GM21526 (cell line): Measurements from ENCODE around the gene PMM2.
"Not testable (repeated sequence)": the region's sequence is repeated elsewhere in the genome, so short reads cannot be mapped to it uniquely, and the experiment has no call there.

Experiments
- ATAC-seq: cut with Tn5 transposase; IDR thresholded peaks from one replicate; pipeline ENCODE4 v1.9.1; 2021; ENCODE audit warnings: moderate library complexity; ENCODE audit not compliant: unreplicated experiment, low FRiP score

The PMM2 gene

DNA sequence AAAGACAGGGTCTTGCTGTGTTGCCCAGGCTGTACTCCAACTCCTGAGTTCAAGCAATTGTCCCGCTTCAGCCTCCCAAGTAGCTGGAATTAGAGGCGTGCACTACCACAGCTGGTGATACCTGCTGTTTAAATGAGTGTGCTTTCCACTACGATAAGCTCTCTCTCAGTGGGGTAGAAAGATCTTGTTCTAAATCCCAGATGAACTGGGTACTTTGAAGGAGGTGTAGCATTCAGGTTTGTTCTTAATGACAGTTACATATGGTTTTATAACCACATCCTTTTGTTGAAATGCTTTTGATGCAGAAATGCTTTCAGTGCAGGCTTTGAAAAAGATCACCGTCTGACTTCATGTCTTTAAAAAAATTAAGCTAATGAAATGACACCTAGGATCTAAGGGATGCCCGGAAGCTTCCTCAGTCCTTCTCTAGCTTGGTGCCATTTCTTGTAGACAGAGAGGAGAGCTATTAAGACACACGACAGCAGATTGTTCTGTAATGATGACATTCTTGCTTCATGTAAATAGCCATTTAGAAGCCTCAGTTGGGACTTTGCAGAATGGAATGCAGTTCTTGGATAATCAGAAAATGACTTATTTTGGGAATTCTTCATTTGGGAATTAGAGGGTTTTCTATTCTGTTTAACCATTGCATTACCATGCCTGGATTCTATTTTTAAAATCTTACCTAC lies 19.5 kb downstream of the PMM2 start:
- ATAC-seq: no peak

DNA sequence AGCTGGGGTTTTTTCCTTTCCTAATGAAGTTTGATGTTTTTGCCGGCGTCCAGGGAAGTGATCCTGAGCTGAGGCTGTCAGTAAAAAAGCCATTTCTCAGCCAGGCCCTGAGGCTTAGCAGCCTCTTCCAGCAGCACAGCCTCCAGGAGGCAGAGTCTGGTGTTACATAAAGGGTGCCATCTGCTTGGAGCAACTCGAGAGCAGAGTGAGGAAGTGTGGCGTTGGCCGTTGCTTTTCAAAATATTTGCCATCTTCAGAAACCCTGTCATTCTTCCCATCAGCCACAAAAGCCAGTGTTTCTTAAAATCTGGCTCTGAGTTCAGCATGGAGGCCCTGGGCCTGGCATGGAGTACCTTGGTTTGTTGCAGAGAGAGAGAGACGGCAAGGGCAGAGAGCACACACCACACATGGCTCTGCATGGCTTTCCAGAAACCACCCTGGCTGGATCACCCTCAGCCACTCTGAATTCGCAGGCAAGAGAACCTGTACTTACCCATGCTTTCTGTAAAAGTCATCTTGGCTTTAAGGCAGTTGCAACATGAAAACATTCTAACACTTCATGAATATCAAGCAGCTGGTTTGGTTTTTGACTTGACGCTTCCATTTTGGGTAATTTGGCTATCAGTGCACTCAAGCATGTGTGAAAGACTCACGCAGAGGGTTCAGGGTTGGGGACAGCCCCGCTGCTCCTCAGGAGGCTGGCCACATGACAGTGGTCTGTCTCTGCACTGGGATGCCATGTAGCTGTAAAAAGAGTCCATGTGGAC lies 21.0 kb downstream of the PMM2 start:
- ATAC-seq: no peak

DNA sequence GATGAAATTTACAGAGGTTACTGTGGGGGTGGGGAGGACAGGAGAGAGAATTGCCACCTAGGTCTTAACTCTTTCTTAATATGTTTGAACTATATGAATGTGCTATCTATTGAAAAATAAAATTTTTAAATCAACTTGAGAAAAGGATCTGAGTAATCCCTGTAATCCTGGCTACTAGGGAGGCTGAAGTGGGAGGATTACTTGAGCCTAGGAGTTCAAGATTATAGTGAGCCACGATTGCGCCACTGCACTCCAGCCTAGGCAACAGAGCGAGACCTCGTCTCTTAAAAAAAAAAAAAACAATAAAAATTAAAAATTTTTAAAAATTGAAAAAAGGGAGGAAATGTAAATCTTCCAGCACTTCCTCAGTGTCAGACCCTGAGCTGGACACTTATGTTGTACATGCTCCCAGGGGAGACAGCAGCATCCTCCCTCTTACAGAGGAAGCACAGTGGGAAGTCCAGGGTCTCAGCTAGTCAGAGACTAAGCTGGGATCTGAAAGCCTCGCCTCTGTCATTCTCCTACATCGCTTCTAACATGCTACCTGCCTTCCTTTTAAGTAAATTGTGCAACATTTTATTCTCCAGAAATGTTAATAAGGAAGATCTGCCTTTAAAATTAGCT lies 21.9 kb downstream of the PMM2 start:
- ATAC-seq: no peak

DNA sequence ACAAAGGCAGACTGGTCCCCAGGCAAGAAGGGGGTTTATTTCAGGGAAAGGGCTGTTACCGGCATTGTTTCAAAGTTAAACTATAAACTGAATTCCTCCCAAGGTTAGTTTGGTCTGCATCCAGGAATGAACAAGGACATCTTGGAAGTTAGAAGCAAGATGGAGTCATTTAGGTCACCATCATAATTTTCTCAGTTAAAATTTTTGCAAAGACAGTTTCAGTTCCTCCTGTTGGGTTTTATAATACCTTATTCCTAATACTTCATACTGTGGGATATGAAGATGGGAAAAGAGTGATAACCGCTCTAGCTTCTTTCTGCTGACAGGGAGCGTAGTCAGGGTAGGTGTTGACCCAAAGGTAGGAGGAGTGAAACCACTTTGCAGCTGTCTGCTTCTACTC lies 24.8 kb downstream of the PMM2 start:
- no peak for ATAC-seq

DNA sequence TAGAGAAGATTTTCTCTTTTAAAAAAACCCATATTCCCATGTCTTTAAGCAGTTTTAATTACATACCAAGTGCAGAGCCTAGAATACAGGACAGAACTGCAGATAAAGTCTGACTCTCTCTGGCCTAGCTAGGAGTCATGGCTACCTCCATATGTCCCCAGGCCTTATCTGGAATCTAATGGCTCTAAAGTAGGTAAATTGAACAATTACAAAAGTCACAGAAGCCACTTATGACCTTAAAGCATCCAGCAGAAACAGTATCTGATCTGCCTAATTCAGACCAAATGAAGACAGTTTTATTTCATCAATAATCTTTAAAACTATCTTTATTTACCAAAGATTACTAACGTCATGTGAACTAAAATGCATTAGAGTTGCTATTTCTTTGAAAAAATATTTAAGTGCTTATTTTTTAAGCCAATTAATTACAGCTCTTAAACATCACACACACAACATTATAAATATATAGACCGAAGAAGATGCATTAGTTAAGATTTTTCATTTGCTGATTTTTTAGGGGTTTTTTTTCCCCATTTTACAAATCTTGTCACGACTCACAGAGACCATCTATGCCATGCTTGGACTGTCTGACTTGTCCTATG lies 28.7 kb downstream of the PMM2 start:
- ATAC-seq: no peak

DNA sequence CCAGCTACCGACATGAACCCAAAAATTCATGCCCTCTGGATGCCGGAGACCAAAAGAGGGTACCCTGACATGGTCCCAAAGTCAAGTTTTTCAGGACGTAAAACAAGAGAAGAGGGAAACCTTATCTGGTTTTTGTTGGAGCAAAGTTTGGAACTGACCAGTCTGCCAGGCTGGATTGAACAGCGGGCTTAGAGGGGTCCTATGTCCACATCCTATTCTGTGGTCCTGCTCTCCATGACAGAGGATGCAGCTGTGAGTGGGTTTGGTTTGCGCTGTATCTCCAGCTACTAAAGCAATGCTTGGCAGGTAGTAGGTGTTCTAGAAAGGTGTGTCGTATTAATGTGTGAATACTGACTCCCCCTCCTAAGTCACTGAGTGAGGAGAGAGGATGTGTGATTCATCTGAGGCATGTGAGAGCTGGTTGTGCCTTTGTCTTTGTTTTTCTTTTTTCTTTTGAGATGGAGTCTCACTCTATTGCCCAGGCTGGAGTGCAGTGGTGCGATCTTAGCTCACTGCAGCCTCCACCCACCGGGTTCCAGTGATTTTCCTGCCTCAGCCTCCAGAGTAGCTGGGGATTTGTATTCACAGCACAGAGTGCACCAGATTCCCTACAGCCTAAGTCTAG lies 31.0 kb downstream of the PMM2 start:
- no peak for ATAC-seq

DNA sequence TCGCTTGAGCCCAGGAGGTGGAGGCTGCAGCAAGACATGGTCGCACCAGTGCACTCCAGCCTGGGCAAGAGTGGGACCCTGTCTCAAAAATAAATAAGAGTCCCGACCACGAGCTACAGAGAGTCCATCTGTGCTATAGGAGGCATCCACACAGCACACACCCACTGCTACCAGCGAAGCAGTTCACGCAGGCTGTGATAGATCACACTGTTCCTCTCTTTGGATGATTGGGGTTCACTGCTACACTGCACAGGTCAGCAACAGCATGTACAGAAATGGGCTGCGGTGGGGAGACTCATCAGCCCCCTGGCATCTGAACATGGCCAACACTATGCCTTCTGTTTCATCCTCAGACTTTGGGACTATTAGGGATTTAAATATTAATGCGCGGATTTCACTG lies 33.8 kb downstream of the PMM2 start:
- no peak for ATAC-seq

DNA sequence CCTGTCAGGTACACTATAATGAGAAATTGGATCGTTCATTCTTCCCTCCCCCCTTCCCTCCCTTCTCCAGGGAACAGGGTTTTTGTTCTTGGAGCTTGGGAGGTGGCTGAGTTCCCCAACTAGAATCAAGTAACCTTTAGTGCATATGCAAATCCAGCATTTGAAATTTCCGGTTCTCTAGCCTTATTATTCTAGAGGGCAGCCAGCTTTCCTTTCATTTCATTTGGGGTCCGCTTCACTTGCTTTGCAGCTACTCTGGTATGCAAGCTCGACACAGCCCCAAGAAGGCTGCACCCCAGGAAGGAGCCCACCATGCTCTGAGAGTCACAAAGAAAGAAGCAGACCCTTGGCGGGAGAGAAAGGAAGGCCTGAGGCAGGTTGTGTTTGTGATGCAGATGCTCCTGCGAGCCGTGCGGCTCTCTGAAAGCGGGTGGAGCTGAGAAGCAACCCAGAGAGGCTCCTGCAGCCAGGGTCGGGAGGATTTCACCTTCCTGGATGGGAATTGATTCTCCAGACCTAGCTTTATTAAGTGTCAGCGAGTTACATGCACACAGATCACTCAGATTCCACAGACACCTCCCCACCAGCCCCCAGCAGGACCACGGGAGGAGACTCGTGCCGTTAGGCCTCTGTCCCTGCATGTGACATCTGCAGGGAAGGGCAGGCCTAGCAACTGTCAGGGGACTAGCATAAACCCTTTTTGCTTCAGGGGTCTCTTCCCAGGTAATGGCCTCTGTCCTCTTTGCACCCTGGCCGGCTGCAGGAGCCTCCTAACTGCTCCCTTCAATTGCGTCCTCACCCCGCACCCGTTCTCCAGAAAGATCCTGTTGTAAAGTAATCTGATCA lies 34.5 kb downstream of the PMM2 start:
- no peak for ATAC-seq

DNA sequence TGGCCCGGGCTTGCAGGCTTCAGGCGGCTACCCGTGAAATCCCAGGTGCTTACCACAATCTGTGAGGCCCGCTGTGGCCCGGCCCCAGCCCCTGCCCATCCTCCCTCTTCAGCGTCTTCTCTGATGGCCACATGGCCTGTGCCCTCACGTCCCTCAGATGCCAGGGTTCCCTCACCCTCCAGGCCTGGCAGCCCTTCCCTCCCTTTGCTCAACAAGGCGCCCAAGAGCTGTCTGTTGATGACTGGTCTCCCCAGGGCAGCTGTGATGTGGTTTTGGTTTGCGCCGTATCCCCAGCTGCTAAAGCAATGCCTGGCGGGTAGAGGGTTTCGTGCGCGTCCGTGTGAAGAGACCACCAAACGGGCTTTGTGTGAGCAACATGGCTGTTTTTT lies 35.1 kb downstream of the PMM2 start:
- no peak for ATAC-seq

DNA sequence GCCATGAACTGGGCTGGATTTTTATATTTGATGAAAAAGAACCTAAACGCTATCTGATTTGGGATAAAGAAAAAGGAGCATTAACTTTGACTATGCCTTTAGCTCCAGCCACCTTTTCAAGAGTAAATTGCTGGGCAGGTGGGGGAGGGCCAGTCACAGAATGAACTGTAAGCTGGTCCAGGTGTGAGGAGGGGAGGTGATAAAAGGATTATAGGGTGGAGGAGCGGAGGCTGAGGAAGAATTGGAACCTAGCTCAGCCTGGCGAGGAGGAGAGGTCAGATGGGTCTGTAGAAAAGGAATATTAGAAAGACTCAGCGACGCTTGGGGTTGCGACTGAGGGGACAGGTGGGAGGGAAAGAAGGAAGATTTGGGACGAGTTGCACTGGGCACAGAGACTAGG lies 39.2 kb downstream of the PMM2 start:
- ATAC-seq: not testable (repeated sequence)

DNA sequence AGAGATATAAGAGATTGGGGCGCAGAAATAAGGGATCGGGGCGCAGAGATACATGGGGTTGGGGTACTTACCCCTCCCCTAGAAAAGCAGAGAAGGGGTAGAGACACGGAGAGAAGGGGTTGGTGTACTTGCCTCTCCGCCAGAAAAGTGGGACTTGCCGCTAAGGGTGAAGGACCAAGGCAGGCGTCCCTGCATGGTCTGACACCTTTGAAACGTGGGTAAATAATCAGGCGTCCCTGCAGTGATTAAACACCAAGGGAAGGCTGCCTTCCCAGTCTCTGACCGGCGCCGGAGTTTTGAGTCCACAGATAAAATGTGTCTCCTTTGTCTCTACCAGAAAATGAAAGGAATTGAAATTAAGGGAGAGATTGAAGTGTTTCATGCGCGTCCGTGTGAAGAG lies 40.0 kb downstream of the PMM2 start:
- ATAC-seq: not testable (repeated sequence)

DNA sequence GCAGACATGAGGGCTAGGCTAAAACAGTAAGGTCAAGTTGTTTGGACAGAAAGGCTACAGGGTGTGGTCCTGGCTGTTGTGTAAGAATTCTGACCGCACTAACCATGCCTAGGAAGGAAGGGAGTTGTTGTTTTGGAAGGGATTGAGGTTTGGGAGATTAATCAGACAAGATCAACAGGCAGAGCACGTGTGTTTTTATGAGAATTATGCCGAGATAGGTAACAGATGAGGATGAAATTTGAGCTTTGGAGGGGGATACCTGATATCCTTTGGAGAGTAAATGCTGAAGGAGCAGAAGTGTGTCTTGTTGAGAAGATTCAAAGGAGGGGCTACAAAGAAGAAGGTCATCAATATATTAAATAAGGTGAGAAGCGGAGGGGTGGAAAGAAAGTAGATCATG lies 44.4 kb downstream of the PMM2 start:
- ATAC-seq: not testable (repeated sequence)

DNA sequence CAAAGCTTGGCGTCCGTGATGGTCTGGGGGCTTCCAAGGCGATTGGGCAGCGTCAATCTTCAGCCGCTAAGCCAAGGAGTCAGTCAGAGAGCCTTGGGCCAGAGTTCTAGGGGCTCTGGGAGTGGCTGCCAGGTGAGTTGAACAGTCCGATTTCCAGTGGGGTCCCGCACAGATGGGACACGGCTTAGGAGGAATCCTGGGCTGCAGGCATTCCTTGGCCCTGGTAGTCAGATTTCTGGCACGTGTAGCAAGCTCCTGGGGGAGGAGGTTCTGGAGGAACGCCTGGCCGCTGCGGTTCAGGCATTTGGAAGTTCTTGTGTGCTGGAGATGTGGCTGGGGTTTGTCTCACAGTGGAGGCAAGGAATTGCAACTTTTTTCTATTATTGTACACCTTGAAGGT lies 45.7 kb downstream of the PMM2 start:
- ATAC-seq: not testable (repeated sequence)

DNA sequence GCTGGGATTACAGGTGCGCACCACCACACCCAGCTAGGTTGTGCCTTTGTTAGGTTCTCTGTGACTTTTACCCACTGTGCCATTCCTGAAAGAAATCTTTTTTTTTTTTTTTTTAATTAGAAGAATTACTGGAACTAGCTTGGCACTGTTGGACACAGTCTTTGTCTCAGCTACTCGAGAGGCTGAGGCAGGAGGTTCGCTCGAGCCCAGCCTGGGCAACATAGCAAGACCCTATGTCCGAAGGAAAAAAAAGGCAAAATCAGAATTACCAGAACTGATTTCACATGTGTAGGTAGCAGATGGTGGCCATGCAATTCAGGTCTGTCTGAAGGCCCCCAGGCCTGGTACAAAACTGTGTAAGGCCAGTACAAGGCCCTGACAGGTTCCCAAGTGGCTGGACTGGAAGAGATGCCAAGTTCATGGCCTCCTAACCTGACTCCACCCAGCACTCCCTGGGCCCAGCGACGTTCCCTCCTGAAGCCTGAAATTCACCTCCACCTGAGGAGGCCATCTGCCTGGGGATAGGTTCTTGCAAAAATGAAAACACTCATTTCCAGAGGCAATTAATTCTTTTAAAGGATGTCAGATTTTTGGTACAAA lies 48.2 kb downstream of the PMM2 start:
- ATAC-seq: no peak

DNA sequence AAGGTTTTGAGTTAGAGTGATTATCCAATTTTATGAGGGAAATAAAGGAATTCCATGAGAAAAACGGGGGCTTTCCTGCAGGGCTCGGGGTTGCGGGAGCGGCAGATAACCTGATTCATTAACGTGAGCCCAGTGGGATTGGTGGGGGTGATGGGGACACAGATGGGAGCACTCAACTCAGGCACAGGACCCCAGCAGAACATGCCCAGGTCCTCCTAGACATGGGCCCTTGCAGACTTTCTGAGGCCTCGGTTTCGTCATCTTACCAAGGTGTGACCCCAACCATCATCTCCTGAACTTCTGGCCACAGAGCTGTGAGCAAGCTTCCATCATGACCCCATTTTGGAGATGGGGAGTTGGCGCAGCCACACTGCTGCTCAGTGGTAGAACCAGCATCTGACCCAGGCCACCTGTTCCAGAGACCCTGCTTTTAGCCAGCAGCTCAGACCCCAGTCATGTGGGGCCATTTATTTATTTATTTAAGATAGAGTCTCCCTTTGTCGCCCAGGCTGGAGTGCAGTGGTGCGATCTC lies 48.8 kb downstream of the PMM2 start:
- ATAC-seq: no peak

DNA sequence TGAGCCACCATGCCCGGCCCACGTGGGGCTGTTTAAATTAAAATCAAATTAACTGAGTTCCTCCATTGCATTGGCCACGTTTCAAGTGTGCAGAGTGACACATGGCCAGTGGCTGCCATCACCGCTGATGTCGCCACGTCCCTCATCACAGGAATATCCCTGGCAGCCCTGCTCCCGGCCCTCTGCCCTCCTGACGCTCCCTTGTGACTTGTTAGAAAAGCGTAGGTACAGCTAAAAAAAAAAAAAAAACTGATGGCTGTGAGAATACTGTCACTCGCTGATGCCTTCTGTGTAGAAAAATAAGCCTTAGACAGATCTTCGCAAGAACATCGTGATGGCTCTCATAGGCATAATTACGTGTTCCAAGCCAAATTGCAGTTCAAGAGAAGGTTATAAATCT lies 49.5 kb downstream of the PMM2 start:
- no peak for ATAC-seq

DNA sequence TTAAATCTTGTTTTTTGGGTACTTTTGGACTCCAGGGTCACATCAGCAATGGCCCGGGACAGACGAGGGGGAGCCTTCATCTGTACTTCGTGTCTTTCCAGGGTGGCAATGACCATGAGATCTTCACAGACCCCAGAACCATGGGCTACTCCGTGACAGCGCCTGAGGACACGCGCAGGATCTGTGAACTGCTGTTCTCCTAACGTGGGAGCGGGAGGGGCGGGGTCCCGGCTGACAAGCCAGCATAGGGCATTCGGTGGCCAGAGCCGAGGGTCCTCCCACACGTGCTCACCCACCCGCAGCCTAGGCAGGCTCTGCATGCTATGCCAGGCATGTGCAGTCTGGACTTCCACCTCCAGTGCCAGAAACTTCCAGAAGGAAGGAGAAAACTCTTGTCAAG lies 50.0 kb downstream of the PMM2 start:
- ATAC-seq: no peak

DNA sequence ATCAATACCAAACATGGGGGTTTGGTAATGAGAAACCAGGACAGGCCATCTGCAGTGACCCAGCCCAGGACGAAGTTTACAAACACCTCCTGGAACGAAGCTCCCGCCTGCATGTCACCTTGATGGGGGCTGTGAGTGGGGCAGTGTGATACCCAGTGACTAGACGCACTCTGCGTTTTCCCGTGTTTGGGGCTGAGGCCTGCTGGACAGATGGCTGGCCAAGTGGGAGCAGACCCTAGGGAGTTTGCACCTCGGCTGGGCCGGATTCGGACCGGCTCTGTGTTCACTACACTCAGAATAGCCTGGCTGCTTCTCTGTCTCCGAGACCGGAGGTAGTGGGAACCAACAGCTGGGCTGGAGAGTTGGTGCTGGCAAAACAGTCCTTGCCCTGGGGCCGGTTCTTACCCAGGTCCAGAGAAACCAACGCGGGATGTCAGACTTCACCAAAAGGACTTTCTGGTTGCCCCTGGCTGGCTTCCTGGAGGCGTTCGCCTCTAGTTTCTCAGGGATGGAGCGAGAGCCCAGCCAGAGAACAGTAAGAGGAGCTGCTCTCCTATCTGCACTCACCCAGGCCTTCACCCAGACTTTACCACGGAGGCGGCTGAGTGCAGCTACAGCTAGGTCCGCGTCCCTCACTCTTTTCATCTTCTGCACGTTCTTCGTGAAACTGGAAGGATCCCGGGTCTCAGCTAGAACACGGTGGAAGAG lies 50.7 kb downstream of the PMM2 start:
- no peak for ATAC-seq

DNA sequence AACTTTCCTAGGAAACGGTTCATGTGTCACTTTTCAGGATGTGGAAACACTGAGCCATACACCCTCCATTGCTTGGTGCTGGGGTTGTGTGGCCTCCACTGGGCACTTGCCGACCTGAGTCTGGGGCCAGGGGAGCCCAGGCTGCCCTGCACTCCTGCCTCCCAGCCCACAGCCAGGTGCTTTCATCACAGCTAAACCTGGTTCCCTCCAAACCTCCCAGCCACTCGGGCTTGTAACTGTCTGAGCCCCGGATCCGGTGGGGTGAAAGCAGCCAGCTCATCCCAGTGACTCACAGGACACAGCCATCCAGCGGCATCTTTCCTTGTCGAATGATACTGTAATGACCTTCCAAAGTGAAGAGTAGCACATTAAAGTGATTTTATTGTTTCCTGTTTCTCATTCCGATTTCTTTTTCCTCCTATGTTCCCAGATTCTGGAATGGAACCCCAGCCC lies 51.3 kb downstream of the PMM2 start:
- ATAC-seq: no peak
